Mucosa of gallbladder (tissue), 1 donor: ENCODE results near the gene SCG5. TPM values are rescaled to one million over a fixed set of nuclear protein-coding genes. Genes with fewer than 3 reads are reported as not detected.
"Not testable (repeated sequence)": the region's sequence is repeated elsewhere in the genome, so short reads cannot be mapped to it uniquely, and the experiment has no call there.

Source experiments
- DNase-seq: peaks from one replicate; pipeline ENCODE4 v3.0.0-alpha.2; 2020; ENCODE audit warnings: low spot score
- total RNA-seq: library from RNA; stranded (reverse); gene quantifications from one replicate; pipeline ENCODE4 v1.2.1, GENCODE V29; 2021
- donor health status: DM: no; HTN: no; CAD: no.

Gene SCG5
- 2.6 TPM for total RNA-seq

- DNase-seq, result no peak
Measured at GRCh38 chr15:32641517-32642059, at the start of gene SCG5. Gene SCG5 (plus strand): TSS chr15:32641710. CDS start chr15:32643593, 1,883 bp downstream.

- not testable (repeated sequence) for DNase-seq
Measured at GRCh38 chr15:32593151-32593550, 48.4 kb upstream of the SCG5 start, which contains the start of gene GOLGA8N. Gene GOLGA8N (plus strand): TSS chr15:32593456.

- not testable (repeated sequence) for DNase-seq
Measured at GRCh38 chr15:32609518-32609917, 32.0 kb upstream of the SCG5 start.

GRCh38 chr15:32610719-32611118 is 30.8 kb upstream of the SCG5 start:
- DNase-seq, result not testable (repeated sequence)

GRCh38 chr15:32614712-32615050 is 26.8 kb upstream of the SCG5 start:
- not testable (repeated sequence) for DNase-seq

GRCh38 chr15:32615051-32615870 is 26.2 kb upstream of the SCG5 start, which contains the start of gene ARHGAP11A:
Gene ARHGAP11A (plus strand): TSS chr15:32615504. CDS start chr15:32616212, 708 bp downstream.
- DNase-seq, result peak; percentile 90

- DNase-seq, result not testable (repeated sequence)
Measured at GRCh38 chr15:32615871-32616426, 25.6 kb upstream of the SCG5 start.

- DNase-seq, result no peak
Measured at GRCh38 chr15:32636410-32636809, 5.1 kb upstream of the SCG5 start.

- no peak for DNase-seq
Measured at GRCh38 chr15:32636908-32637567, 4.5 kb upstream of the SCG5 start.

GRCh38 chr15:32637704-32638103 is 3.8 kb upstream of the SCG5 start:
- DNase-seq, result no peak

GRCh38 chr15:32642667-32643435 is 1.3 kb downstream of the SCG5 start:
- DNase-seq, result no peak

- no peak for DNase-seq
Measured at GRCh38 chr15:32643907-32644445, 2.5 kb downstream of the SCG5 start.

- DNase-seq, result no peak
Measured at GRCh38 chr15:32646291-32646690, 4.8 kb downstream of the SCG5 start.

- no peak for DNase-seq
Measured at GRCh38 chr15:32649342-32649741, 7.8 kb downstream of the SCG5 start.

- DNase-seq, result peak; percentile 46
Measured at GRCh38 chr15:32651229-32651837, 9.8 kb downstream of the SCG5 start.

- no peak for DNase-seq
Measured at GRCh38 chr15:32652178-32652577, 10.7 kb downstream of the SCG5 start.

- DNase-seq, result no peak
Measured at GRCh38 chr15:32656091-32656490, 14.6 kb downstream of the SCG5 start.

GRCh38 chr15:32656496-32656895 is 15.0 kb downstream of the SCG5 start:
- DNase-seq, result no peak

- DNase-seq, result no peak
Measured at GRCh38 chr15:32657198-32657883, 15.8 kb downstream of the SCG5 start.

GRCh38 chr15:32657941-32658340 is 16.4 kb downstream of the SCG5 start:
- no peak for DNase-seq
